Measurements from ENCODE around the gene PLEKHA5.
"Not testable (repeated sequence)": the region's sequence is repeated elsewhere in the genome, so short reads cannot be mapped to it uniquely, and the experiment has no call there.

The PLEKHA5 gene

GRCh38 chr12:19224746-19225145, 95.2 kb downstream of the PLEKHA5 start:
- TF ChIP-seq CTCF (IDR thresholded peaks at IDR 0.05; ENCODE audit: low read depth, low read length, missing control alignments): no peak
- DNase-seq (ENCODE audit: low read depth): no peak
- H3K4me3 ChIP-seq (ENCODE audit: low read depth, low read length): no peak overlapping the region

DNA sequence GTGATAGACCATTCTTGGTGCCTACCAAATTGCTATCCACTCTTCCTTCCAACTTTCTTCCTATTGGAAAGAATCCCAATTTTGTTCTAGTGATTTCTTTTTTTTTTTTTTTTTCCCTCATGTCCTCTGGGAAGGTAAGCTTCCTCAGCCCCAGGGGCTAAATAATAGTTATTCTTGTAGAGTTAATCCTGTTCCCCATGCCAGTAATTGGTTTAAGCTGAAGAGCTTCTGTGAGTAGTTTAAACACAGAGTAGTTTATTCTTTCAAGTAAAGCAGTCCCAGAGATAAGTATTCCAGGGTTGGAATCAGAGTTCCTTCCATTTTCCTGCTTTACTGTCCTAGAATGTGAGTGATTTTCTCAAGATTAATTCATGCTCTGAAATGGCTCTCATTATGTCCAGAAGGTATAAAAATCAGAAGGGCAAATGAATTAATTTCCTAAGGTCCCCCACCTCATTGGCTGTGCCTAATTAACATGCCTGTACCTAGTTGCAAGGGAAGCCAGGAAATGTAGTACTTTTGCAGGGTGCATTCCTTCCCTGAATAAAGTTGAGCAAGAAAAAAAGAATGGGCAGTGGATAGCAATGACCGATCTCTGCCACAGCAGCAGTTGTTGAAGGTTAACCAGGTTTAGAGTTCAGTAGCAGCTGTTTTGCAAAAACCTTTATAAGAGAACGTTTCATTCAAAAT, 97.8 kb downstream of the PLEKHA5 start:
- DNase-seq (ENCODE audit: low read depth): no peak
- H3K4me3 ChIP-seq (ENCODE audit: low read depth, low read length): no peak overlapping the region
- no peak for TF ChIP-seq CTCF (IDR thresholded peaks at IDR 0.05; ENCODE audit: low read depth, low read length, missing control alignments)

GRCh38 chr12:19227880-19228210, 98.3 kb downstream of the PLEKHA5 start:
- TF ChIP-seq CTCF (IDR thresholded peaks at IDR 0.05; ENCODE audit: low read depth, low read length, missing control alignments): no peak
- DNase-seq (ENCODE audit: low read depth): no peak
- H3K4me3 ChIP-seq (ENCODE audit: low read depth, low read length): no peak overlapping the region

GRCh38 chr12:19229021-19229420, 99.5 kb downstream of the PLEKHA5 start:
- not testable (repeated sequence) for DNase-seq (ENCODE audit: low read depth); H3K4me3 ChIP-seq (ENCODE audit: low read depth, low read length)

DNA sequence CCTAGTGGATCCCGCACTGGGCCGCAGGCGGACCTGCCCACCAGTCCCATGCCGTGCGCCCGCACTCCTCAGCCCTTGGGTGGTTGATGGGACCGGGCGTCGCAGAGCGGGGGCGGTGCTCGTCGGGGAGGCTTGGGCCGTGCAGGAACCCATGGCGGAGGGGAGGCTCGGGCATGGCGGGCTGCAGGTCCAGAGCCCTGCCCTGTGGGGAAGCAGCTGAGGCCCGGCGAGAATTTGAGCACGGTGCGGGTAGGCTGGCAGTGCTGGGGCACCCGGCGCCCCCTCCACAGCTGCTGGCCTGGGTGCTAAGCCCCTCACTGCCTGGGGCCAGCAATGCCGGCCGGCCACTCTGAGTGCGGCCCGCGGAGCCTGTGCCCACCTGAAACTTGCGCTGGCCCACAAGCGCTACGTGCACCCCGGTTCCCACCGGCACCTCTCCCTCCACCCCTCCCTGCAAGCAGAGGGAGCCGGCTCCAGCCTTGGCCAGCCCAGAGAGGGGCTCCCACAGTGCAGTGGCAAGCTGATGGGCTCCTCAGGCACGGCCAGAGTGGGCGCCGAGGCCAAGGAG, 100.8 kb downstream of the PLEKHA5 start:
- TF ChIP-seq CTCF (IDR thresholded peaks at IDR 0.05; ENCODE audit: low read depth, low read length, missing control alignments): no peak
- no peak overlapping the region for H3K4me3 ChIP-seq (ENCODE audit: low read depth, low read length)
- no peak for DNase-seq (ENCODE audit: low read depth)

- TF ChIP-seq CTCF (IDR thresholded peaks at IDR 0.05; ENCODE audit: low read depth, low read length, missing control alignments): no peak
- H3K4me3 ChIP-seq (ENCODE audit: low read depth, low read length): no peak overlapping the region
- DNase-seq (ENCODE audit: low read depth): no peak
Measured at GRCh38 chr12:19230896-19231295, 101.4 kb downstream of the PLEKHA5 start.

DNA sequence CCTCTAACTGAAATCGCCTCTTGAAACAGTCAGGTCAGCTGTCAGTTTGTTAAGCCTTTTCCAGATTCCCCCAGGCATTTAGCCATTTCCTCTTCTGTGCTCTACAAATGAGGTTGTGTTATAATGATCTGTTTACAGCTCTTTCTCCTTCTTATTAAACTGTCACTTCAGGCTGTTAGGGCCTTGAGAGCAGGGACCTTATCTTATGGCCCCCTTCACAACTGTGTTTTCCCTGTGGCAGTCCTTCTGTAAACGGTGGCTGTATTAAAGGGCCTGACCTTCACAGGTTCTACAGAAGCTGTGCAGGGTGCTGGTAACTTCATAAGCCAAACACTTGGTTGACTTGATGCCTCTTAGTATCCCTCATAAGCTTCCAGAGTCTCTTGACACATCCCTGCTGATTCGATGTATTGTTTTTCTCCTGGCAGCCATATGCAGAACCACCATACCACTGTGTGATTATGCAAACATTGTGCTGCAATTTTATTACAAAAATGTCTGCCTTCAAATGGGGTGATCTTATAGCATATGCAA, 104.7 kb downstream of the PLEKHA5 start:
- no peak for DNase-seq (ENCODE audit: low read depth)
- TF ChIP-seq CTCF (IDR thresholded peaks at IDR 0.05; ENCODE audit: low read depth, low read length, missing control alignments): no peak
- H3K4me3 ChIP-seq (ENCODE audit: low read depth, low read length): no peak overlapping the region
